LNCAP (cell line): ENCODE results near the gene ZNF451.

Experiments
- TF ChIP-seq, protein P1 (sequence below): fragments of 450-650 bp; IDR thresholded peaks from 2 replicates; pipeline ENCODE4 v1.5.1; 2017; ENCODE audit warnings: mild to moderate bottlenecking

ZNF451 gene

DNA sequence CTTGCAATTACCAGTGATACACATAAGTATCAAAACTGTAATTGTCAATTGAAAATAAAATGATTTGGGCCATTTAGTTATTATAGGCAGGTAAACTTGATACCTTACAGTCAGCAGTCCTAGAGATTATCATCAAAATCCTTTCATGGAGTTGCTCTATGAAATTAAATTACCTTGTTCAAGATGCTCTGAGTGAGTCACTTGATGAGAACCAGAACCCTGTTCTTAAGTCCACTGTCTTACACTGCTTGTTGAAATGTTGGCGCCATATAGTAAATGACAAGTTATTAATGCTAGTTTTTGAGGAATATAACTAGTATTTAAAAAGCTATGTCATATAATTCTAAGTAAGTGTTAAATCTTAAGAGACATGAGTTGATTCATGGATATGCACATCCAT, 45.0 kb downstream of the ZNF451 start:
- TF ChIP-seq, protein P1, sequence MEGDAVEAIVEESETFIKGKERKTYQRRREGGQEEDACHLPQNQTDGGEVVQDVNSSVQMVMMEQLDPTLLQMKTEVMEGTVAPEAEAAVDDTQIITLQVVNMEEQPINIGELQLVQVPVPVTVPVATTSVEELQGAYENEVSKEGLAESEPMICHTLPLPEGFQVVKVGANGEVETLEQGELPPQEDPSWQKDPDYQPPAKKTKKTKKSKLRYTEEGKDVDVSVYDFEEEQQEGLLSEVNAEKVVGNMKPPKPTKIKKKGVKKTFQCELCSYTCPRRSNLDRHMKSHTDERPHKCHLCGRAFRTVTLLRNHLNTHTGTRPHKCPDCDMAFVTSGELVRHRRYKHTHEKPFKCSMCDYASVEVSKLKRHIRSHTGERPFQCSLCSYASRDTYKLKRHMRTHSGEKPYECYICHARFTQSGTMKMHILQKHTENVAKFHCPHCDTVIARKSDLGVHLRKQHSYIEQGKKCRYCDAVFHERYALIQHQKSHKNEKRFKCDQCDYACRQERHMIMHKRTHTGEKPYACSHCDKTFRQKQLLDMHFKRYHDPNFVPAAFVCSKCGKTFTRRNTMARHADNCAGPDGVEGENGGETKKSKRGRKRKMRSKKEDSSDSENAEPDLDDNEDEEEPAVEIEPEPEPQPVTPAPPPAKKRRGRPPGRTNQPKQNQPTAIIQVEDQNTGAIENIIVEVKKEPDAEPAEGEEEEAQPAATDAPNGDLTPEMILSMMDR, result no peak

DNA sequence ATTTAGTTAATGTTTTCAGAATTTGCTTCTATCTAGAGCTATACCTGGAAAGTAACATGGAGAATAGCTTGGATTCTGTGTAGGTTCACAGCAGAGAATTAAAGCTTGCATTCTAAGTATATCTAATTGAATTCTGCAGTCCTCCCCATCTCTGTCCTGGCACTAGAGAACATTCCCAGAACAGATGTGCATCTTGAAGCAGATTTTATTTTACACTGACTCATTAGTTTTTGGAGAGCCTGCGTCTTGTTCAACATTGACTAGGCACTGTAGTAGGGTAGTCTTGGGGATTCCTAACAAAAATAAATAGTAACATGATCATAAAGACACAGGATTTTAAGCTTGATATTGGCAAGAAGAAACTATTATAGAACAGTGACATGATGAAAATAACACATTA, 45.9 kb downstream of the ZNF451 start:
- TF ChIP-seq, protein P1, result no peak

DNA sequence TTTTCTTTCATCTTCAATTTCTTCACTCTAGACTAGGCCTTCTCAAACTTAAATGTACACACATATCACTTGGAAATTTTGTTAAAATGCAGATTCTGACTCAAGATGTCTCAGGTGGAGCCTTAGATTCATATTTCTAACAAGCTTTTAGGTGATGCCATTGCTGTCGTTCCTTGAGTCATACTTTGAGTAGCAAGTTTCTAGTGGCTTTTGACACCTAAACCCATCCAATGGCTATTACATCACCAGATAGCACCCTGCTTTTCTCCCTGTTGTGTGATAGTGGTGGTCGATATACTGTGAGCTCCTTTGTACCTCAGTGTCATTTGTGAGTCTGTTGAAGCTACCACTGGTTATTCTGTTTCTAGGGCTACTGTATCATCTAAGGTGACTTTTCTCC, 47.4 kb downstream of the ZNF451 start:
- TF ChIP-seq, protein P1, result no peak

DNA sequence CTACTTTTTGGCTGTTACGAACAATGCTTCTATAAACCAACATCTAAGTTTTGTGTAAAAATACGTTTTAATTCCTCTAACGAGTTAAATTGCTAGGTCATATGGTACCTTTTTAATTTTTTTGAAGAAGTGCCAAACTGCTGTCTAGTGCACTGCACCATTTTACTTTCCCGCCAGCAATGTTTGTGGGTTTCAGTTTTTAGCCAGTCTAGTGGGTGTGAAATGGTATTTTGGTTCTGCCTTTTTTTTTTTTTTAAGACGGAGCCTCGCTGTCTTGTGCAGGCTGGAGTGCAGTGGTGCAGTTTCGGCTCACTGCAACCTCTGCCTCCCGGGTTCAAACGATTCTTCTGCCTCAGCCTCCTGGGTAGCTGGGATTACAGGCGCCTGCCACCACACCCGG, 48.0 kb downstream of the ZNF451 start:
- TF ChIP-seq, protein P1, result no peak

DNA sequence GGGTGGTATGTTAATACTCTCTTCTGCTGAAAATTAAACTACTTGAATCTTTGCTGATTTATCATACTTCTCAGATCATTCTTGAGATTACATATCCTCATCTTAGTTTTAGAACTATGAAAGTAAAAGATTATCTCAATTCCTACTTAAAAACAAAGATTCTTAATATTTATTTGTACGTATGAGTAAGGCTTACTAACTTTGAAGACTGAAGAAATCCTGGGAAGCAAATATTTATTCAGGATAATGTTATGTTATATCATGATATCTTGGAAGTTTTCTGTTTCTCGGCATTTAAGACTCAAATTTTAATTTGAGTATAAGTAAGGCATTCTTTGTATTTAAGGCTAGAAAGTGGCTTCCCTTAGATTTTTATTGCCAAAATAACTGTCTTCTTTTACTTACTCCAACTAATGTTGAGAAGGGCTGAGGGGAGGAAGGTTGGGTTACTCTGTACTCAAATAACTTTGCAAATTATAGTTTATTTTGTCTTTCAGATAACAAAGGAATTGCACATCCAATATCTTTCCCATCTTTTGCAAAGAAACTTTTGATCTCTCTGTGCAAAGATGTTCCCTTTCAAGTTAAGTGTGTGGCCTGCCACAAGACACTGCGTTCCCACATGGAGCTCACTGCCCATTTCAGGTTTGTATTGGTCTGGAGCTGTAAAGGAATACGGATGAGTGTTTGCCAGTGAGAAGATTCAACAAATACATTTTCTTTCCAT, 51.6 kb downstream of the ZNF451 start:
- TF ChIP-seq, protein P1, result no peak

DNA sequence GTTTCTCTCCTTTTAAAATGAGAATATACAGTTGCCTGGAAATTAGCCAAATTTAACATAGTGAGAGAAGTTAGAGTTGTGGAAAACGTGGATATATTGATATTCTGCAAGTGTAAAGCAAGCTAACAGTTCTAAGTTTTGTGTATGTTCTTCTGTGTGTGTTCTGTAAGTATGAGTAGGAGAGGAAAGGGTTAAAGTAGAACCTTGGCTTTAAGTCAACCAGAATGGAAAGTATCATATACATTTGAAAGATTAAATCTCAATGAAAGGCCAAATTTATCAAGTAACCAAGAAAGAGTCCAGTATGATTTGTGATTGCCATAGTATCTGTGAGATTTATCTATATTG, 52.2 kb downstream of the ZNF451 start:
- TF ChIP-seq, protein P1, result no peak

DNA sequence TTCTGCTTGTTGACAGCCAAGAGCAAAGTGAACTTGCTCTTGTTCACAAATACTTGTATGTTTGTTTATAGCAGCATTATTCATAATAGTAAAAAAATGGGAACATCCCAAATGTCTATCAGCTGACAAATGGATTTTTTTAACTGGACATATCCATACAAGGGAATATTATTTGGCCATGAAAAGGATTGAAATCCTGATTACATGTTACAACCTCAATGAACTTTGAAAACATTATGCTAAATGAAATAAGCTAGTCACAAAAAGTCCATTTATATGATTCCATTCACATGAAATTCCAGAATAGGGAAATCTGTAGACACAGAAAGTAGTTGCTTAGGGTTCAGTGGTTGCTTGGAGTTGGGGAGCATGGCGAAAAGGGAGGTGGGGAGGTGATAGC, 53.7 kb downstream of the ZNF451 start:
- TF ChIP-seq, protein P1, result no peak

DNA sequence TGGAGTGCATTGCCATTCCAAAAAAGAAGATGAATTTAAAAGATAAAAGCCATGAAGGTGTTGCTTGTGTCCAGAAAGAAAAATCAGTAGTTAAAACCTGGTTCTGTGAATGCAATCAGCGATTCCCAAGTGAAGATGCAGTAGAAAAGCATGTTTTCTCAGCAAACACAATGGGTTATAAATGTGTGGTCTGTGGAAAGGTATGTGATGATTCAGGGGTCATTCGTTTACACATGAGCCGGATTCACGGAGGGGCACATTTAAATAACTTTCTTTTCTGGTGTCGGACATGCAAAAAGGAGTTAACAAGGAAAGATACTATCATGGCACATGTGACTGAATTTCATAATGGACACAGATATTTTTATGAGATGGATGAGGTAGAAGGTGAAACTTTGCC, 57.4 kb downstream of the ZNF451 start:
- TF ChIP-seq, protein P1, result no peak
